SK-N-SH treated with all-trans-retinoic acid at 6 μM for 48 hours (cell line): ENCODE measurements around the gene TRABD2B.

Source experiments
- ATAC-seq: fragments of 200-7000 bp; cut with Tn5 transposase; 3 replicates; pipeline ENCODE4 v1.9.1; 2020; ENCODE audit warnings: mild to moderate bottlenecking, moderate library complexity
- ARNTL ChIP-seq: fragments of 450-650 bp; formaldehyde crosslinking; IDR thresholded peaks from 2 replicates; pipeline ENCODE4 v1.5.0; 2020; ENCODE audit warnings: low read depth, mild to moderate bottlenecking, moderate library complexity, borderline replicate concordance
- BACH2 ChIP-seq: fragments of 250-450 bp; sonication (Bioruptor Pico); IDR thresholded peaks from 2 replicates; pipeline ENCODE4 v1.9.0; 2021; ENCODE audit warnings: mild to moderate bottlenecking, borderline replicate concordance
- ESRRG ChIP-seq: fragments of 250-450 bp; sonication (Bioruptor Pico); IDR thresholded peaks from 2 replicates; pipeline ENCODE4 v1.6.1; 2021; ENCODE audit warnings: mild to moderate bottlenecking
- GLIS3 ChIP-seq: fragments of 250-450 bp; sonication (Bioruptor Pico); IDR thresholded peaks from 2 replicates; pipeline ENCODE4 v1.5.0; 2020; ENCODE audit warnings: mild to moderate bottlenecking, moderate library complexity
- ISL1 ChIP-seq: fragments of 250-450 bp; sonication (Bioruptor Pico); IDR thresholded peaks from 2 replicates; pipeline ENCODE4 v2.1.2; 2022; ENCODE audit warnings: mild to moderate bottlenecking, moderate library complexity
- OSR1 ChIP-seq: fragments of 250-450 bp; sonication (Bioruptor Pico); IDR thresholded peaks from 2 replicates; pipeline ENCODE4 v1.8.0; 2022; ENCODE audit warnings: moderate library complexity, mild to moderate bottlenecking, inconsistent platforms
- PPARA ChIP-seq: fragments of 250-450 bp; sonication (Bioruptor Pico); IDR thresholded peaks from 2 replicates; pipeline ENCODE4 v1.5.0; 2020; ENCODE audit warnings: mild to moderate bottlenecking, borderline replicate concordance
- RARB ChIP-seq: fragments of 250-450 bp; sonication (Bioruptor Pico); IDR thresholded peaks from 2 replicates; pipeline ENCODE4 v1.8.0; 2021; ENCODE audit warnings: mild to moderate bottlenecking, moderate library complexity
- SNAI2 ChIP-seq: fragments of 250-450 bp; sonication (Bioruptor Pico); IDR thresholded peaks from 2 replicates; pipeline ENCODE4 v1.5.0; 2020; ENCODE audit warnings: mild to moderate bottlenecking, moderate library complexity
- TCF4 ChIP-seq: fragments of 250-450 bp; sonication (Bioruptor Pico); IDR thresholded peaks from 2 replicates; pipeline ENCODE4 v1.8.0; 2021; ENCODE audit warnings: mild to moderate bottlenecking, moderate library complexity, borderline replicate concordance
- TOX ChIP-seq: fragments of 250-450 bp; sonication (Bioruptor Pico); IDR thresholded peaks from 2 replicates; pipeline ENCODE4 v1.8.0; 2021; ENCODE audit warnings: mild to moderate bottlenecking, moderate library complexity, borderline replicate concordance
- ZC3H10 ChIP-seq: fragments of 250-450 bp; sonication (Bioruptor Pico); IDR thresholded peaks from 2 replicates; pipeline ENCODE4 v1.5.1; 2021; ENCODE audit warnings: mild to moderate bottlenecking, moderate library complexity
- ZNF565 ChIP-seq: fragments of 450-650 bp; formaldehyde crosslinking; conservative IDR thresholded peaks from 2 replicates; pipeline ENCODE4 v1.5.0; 2020; ENCODE audit warnings: low read depth, mild to moderate bottlenecking, moderate library complexity
- ZNF70 ChIP-seq: fragments of 450-650 bp; formaldehyde crosslinking; IDR thresholded peaks from 2 replicates; pipeline ENCODE4 v1.5.0; 2020; ENCODE audit warnings: mild to moderate bottlenecking, moderate library complexity
- ZNF8 ChIP-seq: fragments of 450-650 bp; formaldehyde crosslinking; IDR thresholded peaks from 2 replicates; pipeline ENCODE4 v1.5.0; 2020; ENCODE audit warnings: mild to moderate bottlenecking, moderate library complexity
- TF ChIP-seq, protein P1 (sequence below): fragments of 250-450 bp; sonication (Bioruptor Pico); IDR thresholded peaks from 2 replicates; pipeline ENCODE4 v1.8.0; 2020; ENCODE audit warnings: mild to moderate bottlenecking, moderate library complexity, borderline replicate concordance
- TF ChIP-seq, protein P2 (sequence below): fragments of 250-450 bp; sonication (Bioruptor Pico); IDR thresholded peaks from 2 replicates; pipeline ENCODE4 v1.5.1; 2021; ENCODE audit warnings: mild to moderate bottlenecking, moderate library complexity
- TF ChIP-seq, protein P3 (sequence below): fragments of 250-450 bp; sonication (Bioruptor Pico); IDR thresholded peaks from 2 replicates; pipeline ENCODE4 v1.5.0; 2020; ENCODE audit warnings: mild to moderate bottlenecking, moderate library complexity
- TF ChIP-seq, protein P4 (sequence below): fragments of 250-450 bp; sonication (Bioruptor Pico); IDR thresholded peaks from 2 replicates; pipeline ENCODE4 v1.5.1; 2020; ENCODE audit warnings: low read depth, mild to moderate bottlenecking, moderate library complexity
- TF ChIP-seq, protein P5 (sequence below): fragments of 250-450 bp; sonication (Bioruptor Pico); IDR thresholded peaks from 2 replicates; pipeline ENCODE4 v1.8.0; 2021; ENCODE audit warnings: low read depth, mild to moderate bottlenecking, moderate library complexity, borderline replicate concordance

The TRABD2B gene

DNA sequence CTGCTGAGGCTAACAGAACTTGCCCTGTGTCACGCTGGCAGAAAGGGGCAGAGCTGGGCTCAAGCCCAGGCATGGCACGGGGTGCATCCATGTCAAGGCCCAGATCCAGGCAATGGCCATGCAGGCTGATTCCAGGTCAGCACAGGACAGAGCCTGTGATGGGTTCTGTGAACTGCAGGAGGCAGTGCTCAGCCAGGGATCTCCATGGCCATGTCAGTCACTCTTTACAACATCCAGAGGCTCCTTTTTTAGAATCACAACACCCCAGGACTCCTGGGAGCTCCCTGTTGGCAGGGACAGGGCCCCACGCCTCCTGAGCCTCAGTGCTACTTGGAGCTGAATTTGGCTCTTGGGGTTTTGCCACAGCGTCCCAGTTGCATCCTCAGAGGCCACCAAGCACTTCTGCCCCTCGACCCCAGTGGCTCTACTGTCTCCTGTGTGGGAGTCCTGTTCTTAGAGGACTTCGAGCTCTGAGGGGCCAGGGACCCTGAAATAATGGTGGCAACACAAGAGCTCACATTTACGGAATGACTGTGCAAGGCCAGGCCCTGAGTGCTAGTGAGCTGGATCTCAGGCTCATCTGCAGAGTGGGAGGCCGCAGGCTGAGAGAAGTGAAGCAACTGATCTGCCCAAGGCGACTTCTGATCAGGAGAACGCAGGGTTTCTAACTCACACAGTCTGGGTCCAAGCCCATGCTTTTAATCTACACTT is 211.5 kb downstream of the TRABD2B start:
- no peak for TF ChIP-seq ZNF8
- no peak for TF ChIP-seq ZC3H10
- no peak for TF ChIP-seq BACH2 (CRISPR knock-in tag)
- no peak for TF ChIP-seq ESRRG (CRISPR knock-in tag)
- TF ChIP-seq ZNF70 (CRISPR knock-in tag) = no peak
- TF ChIP-seq, protein P1, sequence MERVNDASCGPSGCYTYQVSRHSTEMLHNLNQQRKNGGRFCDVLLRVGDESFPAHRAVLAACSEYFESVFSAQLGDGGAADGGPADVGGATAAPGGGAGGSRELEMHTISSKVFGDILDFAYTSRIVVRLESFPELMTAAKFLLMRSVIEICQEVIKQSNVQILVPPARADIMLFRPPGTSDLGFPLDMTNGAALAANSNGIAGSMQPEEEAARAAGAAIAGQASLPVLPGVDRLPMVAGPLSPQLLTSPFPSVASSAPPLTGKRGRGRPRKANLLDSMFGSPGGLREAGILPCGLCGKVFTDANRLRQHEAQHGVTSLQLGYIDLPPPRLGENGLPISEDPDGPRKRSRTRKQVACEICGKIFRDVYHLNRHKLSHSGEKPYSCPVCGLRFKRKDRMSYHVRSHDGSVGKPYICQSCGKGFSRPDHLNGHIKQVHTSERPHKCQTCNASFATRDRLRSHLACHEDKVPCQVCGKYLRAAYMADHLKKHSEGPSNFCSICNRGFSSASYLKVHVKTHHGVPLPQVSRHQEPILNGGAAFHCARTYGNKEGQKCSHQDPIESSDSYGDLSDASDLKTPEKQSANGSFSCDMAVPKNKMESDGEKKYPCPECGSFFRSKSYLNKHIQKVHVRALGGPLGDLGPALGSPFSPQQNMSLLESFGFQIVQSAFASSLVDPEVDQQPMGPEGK (CRISPR knock-in tag) = no peak
- TF ChIP-seq, protein P2, sequence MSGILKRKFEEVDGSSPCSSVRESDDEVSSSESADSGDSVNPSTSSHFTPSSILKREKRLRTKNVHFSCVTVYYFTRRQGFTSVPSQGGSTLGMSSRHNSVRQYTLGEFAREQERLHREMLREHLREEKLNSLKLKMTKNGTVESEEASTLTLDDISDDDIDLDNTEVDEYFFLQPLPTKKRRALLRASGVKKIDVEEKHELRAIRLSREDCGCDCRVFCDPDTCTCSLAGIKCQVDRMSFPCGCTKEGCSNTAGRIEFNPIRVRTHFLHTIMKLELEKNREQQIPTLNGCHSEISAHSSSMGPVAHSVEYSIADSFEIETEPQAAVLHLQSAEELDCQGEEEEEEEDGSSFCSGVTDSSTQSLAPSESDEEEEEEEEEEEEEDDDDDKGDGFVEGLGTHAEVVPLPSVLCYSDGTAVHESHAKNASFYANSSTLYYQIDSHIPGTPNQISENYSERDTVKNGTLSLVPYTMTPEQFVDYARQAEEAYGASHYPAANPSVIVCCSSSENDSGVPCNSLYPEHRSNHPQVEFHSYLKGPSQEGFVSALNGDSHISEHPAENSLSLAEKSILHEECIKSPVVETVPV (CRISPR knock-in tag) = no peak
- peak; percentile 51 for ATAC-seq

DNA sequence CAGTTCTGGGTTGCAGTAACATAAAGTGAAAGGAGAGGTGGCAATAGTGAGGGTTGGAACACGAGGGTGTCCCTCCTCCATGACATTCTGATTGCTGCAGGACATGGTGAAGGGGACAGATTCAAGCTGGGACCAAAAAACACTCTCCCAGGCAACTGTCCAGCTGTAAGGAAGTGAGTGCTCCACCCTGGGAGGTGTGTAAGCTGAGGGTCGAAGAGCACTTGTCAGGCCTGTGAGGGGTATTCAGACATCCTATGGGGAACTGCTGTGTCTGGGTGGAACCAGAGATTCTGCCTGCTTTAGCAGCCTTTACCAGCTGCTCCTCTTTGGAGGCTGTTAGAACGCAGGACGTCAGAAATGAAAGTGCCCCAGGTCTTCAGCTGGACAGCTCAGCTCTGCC is 212.1 kb downstream of the TRABD2B start:
- no peak for ATAC-seq
- TF ChIP-seq ZNF8 (no peak), GLIS3 (CRISPR knock-in tag) (no peak), RARB (CRISPR knock-in tag) (no peak), TCF4 (CRISPR knock-in tag) (no peak), TOX (CRISPR knock-in tag) (no peak), PPARA (CRISPR knock-in tag) (no peak), ZNF565 (CRISPR knock-in tag) (no peak), SNAI2 (CRISPR knock-in tag) (no peak), ESRRG (CRISPR knock-in tag) (no peak), OSR1 (no peak), ISL1 (no peak), ZNF70 (CRISPR knock-in tag) (no peak), ZC3H10 (no peak), ARNTL (CRISPR knock-in tag) (no peak)
- TF ChIP-seq, protein P3, sequence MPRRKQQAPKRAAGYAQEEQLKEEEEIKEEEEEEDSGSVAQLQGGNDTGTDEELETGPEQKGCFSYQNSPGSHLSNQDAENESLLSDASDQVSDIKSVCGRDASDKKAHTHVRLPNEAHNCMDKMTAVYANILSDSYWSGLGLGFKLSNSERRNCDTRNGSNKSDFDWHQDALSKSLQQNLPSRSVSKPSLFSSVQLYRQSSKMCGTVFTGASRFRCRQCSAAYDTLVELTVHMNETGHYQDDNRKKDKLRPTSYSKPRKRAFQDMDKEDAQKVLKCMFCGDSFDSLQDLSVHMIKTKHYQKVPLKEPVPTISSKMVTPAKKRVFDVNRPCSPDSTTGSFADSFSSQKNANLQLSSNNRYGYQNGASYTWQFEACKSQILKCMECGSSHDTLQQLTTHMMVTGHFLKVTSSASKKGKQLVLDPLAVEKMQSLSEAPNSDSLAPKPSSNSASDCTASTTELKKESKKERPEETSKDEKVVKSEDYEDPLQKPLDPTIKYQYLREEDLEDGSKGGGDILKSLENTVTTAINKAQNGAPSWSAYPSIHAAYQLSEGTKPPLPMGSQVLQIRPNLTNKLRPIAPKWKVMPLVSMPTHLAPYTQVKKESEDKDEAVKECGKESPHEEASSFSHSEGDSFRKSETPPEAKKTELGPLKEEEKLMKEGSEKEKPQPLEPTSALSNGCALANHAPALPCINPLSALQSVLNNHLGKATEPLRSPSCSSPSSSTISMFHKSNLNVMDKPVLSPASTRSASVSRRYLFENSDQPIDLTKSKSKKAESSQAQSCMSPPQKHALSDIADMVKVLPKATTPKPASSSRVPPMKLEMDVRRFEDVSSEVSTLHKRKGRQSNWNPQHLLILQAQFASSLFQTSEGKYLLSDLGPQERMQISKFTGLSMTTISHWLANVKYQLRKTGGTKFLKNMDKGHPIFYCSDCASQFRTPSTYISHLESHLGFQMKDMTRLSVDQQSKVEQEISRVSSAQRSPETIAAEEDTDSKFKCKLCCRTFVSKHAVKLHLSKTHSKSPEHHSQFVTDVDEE (CRISPR knock-in tag) = no peak
- TF ChIP-seq, protein P1 (CRISPR knock-in tag) = no peak
- TF ChIP-seq, protein P4, sequence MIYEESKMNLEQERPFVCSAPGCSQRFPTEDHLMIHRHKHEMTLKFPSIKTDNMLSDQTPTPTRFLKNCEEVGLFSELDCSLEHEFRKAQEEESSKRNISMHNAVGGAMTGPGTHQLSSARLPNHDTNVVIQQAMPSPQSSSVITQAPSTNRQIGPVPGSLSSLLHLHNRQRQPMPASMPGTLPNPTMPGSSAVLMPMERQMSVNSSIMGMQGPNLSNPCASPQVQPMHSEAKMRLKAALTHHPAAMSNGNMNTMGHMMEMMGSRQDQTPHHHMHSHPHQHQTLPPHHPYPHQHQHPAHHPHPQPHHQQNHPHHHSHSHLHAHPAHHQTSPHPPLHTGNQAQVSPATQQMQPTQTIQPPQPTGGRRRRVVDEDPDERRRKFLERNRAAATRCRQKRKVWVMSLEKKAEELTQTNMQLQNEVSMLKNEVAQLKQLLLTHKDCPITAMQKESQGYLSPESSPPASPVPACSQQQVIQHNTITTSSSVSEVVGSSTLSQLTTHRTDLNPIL (CRISPR knock-in tag) = no peak
- TF ChIP-seq, protein P5, sequence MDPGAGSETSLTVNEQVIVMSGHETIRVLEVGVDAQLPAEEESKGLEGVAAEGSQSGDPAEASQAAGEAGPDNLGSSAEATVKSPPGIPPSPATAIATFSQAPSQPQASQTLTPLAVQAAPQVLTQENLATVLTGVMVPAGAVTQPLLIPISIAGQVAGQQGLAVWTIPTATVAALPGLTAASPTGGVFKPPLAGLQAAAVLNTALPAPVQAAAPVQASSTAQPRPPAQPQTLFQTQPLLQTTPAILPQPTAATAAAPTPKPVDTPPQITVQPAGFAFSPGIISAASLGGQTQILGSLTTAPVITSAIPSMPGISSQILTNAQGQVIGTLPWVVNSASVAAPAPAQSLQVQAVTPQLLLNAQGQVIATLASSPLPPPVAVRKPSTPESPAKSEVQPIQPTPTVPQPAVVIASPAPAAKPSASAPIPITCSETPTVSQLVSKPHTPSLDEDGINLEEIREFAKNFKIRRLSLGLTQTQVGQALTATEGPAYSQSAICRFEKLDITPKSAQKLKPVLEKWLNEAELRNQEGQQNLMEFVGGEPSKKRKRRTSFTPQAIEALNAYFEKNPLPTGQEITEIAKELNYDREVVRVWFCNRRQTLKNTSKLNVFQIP = no peak
